Cerebellar cortex (tissue), 1 donor: ENCODE results near the gene NUP210.

Experiments used
- DNase-seq: peaks from one replicate; pipeline ENCODE4 v3.0.0-alpha.2; 2015; ENCODE audit warnings: low spot score

Gene NUP210

DNA sequence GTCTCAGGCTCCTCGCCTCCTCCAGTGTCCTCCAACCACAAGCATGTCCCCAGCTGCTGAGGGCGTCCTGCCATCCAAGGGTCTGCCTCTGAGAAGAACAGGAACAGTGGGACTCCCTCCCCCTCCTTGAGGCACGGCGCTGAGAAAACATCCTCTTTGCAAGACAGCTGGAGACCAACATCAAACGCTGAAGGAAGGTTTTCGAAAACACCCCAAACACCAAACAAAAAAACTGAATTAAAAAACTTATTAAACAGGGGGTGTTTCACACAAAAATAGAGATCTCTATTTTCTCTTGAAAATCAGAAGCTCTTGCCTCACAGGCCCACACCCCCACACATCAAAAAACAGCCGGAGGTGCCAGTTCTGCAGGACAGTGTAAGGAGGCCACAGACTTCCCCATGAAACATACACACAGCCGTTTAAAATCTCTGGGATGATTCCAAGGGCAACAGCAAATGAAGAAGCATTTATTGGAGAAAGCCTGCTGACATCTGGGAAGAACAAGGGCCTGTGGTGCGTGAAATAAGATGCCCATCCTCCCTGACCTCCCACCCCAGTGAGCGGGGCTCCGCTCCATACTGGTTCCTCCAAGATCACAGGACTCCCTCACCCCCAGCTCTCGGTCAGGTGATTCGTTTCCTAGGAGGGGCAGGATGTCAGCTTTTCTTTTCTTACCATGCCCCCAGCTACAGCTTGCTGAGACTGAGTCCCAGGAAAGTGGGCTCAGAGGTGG is 71.3 kb downstream of the NUP210 start:
- no peak for DNase-seq

DNA sequence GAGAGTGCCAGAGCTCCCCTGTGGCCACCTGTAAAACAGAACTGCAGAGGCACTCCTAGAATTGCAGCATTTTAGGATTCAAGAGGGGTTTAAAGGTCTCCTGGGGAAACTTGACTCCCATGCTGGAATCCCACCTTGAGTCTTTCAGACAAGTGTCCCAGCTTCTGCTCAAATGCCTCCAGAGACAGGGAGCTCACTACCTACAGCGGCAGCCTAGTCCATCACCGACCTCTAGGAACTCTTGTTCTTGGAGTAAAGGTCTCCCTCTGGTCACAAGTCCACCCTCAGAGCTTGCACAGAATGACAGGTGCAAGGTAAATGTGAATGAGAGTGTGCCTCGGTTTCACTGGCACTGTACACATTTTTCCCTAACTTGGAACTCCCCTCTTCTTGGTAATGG is 72.0 kb downstream of the NUP210 start:
- DNase-seq = no peak

DNA sequence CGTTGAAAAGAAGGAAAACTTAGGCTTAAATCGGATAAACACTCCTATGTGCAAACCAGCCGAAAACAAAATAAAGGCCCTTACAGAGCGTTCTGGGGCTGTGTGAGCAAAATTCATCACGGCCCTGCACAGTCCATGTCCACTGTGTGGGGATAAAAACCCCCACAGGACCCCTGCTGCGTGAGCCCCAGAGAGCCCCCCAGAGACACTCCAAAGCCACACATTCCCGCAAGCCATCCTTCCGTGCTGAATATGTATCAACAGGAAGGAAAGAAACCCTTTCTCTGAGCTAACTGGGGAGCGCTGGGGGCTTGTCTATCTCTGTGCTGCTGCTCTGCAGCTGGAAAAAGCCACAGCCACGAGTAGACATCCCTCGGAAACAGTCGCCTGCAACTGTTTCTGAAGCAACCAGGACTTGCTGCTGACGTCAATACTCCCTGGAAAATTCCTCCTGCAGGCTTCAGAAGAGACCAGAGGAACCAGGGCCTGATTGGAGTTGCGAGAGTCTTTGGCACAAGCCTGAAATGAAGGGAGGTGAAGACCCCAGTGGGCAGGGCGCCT is 72.7 kb downstream of the NUP210 start:
- DNase-seq = no peak

DNA sequence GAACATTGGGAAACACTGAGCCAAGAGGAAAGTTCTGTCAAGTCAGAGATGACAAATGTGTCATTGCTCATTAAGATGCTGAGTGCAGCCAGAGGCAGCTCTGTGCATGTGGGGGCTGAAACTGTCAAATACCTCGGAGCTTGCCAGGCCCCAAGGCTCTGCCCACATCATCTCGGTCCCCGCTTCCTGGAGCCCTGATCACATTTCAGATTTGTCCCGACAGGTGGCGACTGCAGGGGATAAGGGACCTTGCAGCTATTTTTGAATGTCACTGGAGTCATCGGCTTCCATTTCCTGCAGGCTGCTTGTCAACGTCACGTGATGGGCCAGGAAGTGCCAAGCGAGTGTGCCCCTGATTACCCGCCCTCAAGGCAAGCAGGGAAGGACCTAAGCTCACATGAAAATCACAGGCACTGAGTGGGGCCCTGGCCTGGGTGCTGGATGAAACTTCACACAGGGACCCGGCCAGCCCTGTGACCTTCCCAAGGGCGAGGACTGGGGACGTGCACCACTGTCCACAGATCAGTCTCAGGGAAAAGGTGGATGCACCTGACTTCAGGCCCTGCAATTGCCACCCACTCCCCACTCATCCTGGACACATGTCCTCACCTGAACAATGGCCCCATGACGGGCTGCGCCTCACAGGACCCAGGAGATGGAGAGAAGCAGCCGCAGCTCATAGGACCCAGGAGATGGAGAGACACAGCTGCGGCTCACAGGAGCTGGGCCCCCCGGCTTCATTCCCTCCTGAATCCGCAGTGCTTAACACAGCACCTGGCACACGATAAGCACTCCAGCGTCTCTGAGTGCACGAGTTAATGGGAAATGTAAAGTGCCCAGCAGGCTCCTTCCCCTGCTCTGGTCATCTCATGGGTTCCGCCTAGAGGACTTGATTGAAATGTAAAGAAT is 73.4 kb downstream of the NUP210 start:
- peak; percentile 44 for DNase-seq

DNA sequence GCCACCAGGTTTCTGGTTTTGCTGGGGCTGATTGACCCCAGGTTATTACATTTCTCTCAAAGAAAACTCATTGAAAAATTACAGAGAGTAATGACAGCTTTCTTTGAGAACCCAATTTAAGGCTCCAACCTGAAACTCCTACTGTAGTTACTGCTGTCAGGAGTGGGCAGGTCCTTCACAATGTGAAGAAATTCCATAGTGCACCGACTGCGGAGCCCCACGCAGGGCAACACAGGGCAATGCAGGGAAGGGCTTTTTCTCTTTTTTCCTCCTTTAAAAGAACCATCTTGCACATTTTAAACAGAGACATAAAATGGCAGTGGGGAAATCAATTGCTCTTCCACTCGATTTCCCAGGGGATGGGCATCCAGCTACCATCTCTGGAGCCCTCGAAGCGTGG is 74.3 kb downstream of the NUP210 start:
- no peak for DNase-seq

DNA sequence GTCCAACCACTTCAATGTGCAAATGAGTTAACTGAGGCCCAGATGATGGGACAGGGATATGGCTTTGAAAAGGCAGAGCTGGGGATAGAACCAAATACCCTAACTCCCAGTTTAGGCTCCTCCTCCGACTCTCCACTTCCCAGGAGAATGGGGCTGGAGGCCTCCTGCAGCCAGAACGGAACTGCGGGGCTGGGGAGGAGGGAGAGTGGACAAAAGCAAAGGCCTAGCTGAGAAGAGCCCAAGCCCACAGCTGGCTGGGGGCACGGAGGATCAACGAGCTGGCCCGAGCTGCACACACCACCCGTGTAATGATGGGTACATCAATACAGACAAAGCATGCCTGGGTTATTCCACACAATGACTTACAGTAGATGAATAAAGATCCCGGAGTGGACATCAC is 74.8 kb downstream of the NUP210 start:
- no peak for DNase-seq

DNA sequence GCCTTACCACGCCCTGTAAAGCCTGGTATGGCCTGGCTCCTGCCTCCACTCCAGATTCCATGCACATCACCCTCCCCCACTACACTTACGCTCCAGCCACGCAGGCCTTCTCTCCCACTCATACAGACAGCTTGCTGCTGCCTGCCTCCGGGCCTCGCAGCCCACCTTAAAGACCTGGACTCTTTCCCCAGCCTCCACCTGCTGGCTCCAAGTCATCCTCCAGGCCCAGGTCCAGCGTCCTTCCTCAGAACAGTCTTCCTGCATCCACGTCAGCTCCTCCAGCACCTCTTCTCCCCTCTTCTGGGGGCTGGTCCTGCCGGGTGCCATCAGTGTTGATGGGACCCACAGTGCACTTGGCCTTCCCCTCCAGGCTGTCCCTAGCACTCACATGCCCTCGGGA is 75.5 kb downstream of the NUP210 start:
- no peak for DNase-seq

DNA sequence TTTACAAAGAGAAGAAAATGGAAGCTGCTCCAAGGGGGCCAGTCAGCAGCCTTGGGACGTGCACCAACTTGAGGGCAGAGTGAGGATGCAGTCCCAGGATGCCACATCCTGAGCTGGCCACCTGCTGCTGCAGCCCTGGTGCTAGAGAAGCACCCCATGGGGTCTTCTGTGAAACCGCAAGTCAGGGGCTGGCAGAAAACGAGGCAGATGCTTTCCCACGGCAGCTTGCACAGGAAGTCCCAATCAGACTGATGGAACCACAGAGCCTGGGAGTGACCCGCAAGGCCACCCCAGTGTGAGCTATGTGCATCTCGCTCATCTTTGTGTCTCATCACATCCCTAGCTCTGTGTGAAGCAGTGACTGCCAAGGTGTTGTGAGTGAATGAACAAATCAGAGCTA is 76.5 kb downstream of the NUP210 start:
- DNase-seq = no peak

DNA sequence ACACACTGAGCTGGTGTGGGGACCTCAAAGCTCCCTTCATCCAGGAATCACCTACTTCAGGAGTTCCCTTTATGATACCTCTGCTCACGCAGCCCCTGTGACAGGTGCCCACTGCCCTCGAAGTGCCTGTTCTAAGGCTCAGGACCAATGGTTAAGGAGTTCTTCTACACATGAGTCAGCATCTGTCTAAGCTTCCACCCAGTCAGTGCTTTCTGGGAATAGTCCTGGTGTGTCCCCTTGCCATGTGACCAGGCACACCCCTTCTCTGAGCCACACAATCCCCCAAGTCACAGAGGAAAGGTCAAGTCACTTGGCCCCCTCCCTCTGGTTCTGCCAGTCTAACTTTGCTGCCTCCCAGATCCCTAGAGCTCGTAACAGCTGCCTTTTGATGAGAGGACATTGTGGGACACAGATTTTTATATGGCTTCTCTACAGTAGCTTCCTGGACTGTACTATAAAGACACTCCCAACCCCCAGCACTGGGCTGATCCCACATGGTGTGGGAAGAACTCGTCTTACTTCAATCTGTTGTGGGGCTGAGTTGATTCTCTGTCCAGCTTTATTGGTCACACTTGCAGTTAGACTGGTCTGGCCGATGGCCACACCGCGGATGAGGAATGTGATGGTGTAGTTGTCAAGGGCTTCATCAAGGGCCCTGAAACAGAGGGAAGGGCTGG is 78.8 kb downstream of the NUP210 start:
- no peak for DNase-seq

DNA sequence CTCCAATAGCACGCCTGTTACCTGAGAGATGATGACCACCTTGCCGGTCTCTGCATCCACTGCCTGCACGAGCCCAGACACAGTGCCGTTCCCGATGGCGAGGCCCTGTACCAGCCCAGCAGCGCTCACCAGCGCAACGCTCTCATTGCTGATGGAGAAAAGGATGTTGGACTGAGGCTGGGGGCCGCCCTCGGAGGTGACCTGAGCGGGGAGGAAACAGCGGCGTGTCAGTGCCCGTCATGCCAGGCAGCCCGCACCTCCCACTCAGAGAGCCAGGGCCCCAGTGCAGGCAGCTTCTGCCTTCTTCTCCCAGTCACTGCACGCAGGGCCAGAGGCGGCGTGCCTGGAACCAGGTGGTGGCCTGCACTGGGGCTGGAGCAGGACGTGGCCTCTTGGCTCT is 80.3 kb downstream of the NUP210 start:
- DNase-seq = no peak

DNA sequence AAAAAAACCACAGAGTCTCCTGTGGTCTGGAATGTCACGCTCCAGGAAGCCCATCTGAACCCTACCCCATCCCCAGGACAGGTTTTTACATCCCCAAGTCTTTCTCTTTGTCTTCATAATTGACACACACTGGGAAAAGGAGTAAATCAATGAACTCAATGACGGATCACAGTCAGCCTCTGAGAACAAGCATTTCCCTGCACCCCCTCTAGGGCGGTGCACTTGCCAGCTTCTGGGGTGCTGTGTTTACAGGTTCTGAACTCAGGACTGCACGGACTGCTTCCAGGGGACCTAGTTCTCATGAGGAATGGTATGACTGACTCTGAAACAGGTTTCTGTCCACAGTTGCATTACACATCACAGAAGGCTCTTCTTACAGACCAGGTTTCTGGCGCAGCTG is 81.1 kb downstream of the NUP210 start:
- no peak for DNase-seq

DNA sequence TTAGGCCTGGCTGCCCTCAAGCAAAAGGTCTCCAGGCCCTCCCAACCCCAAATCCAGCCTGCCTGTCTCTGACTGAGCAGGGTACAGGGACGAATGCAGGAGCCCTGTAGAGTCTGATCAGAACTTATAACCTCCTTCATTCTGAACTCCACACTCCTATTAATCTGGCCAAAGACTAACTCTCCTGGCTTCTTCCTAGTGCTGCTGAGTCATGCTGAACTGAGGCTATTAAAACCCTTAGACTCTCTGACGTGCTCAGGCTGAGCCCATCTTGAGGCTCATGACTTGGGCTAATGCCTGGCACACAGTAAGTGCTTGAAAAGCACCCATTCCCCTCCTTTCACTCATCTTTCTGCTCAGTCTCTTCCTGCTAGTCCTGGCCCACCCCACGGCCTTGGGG is 81.9 kb downstream of the NUP210 start:
- DNase-seq = no peak

DNA sequence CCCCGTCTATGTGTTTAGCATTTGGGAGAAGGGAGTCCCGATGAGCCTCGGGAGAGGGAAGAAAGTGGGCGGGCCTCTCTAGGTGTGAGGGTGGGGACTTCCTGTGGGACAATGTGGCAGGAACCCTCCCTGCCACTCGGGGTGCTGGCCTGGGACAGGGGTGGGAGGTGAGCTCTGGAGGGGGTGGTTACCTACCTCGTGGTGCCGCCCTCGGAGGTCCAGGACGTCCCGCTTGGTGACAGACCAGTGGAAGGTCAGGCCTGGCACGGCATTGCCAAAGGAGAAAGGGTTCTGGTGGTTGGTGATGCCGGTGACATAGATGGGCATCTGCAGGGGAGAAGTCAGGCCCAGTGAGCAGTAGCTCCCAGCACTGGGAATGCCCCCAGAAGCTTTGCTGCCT is 83.5 kb downstream of the NUP210 start:
- no peak for DNase-seq

DNA sequence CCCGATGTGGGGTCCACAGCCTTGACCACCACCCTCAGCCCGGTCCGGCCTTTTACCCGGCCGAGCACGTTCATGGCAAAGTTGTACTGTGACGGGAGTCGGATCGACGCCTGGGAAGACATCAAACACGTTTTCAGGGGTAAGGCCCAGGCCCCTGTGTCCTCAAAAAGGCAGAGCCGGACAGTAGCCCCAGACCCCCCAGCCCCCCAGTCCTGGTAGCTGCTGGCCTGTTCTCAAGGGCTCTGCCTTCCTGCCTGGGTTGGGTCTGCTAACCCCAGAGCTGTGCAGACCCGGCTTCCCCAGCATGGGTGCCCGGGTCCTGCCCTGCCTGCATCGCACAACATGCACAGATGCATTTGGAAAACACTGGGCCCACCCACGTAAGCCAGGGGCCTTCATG is 84.6 kb downstream of the NUP210 start:
- DNase-seq = no peak

DNA sequence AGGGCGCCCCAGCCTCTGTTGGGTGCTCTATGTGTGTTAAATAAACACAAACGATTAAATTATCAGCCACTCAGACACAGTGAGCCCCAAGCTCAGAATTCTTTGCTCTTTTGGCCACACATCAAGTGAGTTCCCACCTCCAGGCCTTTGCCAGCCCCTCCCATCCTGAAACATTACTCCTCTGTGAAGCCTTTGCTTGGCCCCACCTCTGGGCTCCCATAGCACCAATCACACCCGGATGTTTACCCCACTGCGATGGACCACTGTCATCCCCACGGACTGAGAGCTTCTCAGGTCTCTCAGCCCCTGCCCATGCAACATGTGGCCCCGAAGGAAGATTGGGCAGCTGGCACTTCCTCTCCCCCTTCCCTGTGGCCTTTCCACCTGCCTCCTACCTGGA is 85.1 kb downstream of the NUP210 start:
- no peak for DNase-seq

DNA sequence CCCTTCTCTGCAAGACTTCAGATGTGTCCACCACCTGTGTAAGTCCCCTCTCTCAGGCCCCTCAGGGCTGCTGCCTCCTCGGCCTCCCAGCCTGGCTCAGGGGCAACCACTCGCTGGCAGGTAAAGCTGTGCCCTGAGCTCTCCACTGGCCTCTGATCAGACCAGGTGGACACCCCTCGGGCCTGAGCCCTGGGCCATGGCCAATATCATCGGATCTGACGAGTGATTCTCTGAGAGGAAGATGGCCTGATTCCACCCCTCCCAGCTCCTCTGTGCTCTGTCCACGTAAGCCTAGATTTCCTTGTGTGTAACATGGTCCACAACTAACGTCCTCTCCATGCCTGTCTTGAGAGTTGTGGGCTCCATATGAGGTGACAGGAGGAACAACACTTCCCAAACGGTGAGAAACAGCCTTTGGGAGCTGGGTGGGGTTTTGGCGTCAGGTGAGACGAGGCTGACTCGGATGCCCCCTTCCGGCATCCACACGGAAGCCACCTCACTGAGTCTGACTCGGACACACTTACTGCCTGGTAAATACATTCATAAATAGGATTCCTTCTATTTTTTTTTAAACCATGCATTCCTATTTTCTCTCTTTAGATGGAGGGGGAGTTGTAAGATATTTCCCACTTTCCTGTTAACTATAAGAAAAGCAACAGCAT is 86.8 kb downstream of the NUP210 start:
- DNase-seq = peak; percentile 59

DNA sequence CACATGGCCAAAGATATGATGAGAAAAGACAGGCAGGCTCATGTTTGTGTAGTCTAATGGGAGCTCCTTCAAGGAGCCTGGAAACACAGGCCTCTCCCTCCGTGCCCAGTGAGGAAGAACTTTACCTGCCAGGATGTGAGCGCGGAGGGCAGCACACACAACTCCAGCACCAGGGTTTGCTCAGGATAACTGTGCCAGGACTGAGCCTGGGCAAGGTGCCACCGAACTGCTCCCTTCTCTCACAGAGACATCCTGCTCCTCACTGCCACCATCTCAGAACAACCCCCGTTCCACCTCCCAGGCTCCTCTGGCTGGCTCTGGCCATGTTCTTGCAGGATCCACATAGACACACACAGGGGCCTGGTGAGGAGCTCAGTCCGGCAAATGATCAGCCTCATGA is 87.4 kb downstream of the NUP210 start:
- peak; percentile 59 for DNase-seq

DNA sequence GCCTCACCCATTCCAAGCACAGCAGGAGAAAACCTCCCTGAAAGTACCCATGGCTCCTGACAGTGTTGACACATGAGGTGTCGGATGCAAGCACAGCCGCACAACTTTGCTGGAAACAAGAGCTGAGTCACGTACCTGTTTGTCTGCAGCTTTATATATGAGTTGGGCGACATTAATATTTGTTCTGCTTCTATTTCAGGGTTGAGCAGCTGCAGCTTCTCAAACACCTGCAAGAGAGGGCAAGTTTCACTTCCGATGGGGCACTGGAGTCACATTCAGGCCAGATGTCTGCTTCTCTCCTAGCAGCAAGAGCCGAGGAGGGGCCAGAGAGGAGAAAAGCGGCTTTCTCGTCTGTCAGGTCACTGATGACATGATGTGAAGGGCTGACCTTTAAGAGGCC is 88.0 kb downstream of the NUP210 start:
- DNase-seq = no peak

DNA sequence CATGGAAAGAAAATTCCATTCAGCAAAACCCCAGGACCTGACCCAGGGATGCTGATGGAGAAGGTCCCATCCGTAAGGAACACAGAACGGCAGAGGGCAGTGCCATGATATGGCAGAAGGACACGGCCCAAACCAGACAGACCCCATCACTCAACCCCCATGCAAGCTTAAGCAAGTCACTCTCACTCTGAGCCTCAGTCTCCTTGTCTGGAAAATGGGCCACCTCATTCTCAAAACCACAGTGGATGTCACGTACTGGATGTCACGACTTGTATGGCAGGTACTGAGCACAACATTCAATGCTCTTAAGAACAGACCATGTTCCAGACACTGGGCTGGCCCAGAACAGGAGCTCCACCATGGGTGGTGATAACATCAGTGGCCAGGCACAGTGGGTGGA is 90.4 kb downstream of the NUP210 start:
- no peak for DNase-seq

DNA sequence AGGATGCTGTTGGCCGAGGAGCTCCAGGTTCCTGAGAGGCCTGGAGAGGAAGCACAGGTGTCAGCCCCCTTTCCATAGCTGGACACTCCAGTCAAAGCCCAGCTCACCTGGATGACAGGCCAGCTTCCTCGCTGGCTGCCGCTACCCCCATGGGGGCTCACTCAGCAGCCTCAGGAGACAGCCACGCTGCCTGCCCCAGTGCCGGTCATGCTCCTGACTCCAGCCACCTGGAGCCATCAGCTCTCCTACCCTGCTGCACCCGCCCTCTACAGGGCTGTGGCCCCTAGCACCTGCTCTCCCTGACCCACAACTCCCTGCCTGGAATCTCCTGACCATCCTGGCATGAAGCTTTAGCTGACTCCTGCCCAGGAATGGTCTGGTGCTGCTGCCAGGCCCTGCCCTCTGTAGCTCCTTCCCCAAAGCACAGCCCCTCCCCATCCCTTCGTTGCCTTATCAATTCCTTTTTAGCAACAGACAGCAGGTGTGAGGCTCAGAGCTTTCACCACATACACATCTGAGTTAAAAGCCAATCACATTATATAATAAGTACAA is 94.2 kb downstream of the NUP210 start:
- no peak for DNase-seq

DNA sequence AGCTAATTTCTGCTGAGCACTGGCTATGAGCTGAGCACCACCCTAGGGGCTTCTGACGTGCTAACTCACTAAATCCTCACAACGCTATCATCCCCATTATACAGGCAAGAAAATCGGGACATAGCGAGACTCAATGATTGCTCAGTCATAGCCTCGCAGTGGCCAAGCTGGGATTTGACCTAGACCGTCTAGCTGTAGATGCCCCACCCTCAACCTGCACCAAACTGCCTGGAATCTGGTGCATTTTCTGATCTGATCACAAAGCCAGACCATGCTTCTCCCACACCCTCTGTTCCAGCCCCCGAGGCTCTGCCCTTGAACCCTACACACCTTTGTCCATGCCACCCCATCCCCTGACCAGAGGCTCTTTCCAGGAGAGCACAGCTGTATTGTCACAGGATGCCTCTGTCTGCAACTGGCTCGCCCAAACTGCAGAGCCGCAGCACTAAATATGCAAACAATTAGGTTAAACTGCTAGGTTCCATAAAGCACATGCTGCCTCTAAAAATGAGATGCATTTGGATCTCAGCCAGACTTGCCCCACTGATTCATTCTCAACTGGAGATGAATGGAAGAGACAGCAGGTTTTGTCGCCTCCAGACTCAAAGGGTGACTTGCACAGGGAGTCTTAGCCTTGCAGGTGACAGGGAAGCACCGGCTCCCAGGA is 95.2 kb downstream of the NUP210 start:
- DNase-seq = no peak
